SHP77 (cell line): Measurements from ENCODE around the gene PLLP.
"Not testable (repeated sequence)": the region's sequence is repeated elsewhere in the genome, so short reads cannot be mapped to it uniquely, and the experiment has no call there.

ENCODE experiments used
- DNase-seq, 2 experiments: peaks; one replicate each; lab custom pipeline; 2025; lab: John Stamatoyannopoulos, UW

Gene PLLP

GRCh38 chr16:57303021-57303909, 18.8 kb upstream of the PLLP start:
- DNase-seq: no peak

DNA sequence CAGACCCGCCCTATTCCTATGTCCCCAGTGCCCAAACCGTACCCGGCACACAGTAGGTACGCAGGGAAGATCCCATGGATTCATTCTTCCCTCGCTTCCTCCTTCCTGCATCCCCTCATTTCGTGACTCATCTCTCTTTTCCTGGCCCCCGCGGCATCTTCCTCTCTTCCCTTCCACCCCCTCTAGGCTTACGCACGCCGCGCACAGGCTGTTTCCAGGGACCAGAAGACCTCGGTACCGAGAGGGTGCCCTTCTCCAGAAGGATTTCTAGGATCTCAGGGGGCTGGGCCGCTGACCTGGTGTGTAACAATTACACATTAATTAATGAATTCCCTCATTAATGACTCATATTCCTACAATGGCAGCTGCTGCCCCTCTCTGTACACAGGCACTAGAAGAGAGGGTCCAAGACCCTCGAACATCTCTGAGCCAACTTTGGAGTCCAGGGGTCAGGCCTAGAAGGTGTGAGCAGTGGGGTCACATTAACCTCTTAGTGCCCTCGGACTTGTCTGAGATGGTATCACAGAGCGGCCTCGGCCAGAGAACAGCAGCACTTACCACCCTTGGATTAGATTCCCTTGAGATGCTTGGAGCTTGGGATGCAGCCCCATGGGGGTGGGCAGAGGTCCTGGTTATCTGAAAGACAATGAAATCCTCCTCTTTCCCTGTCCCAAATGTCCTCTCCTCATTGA, 16.8 kb upstream of the PLLP start:
- DNase-seq: peak in 1 of 2 experiments; percentile 35

DNA sequence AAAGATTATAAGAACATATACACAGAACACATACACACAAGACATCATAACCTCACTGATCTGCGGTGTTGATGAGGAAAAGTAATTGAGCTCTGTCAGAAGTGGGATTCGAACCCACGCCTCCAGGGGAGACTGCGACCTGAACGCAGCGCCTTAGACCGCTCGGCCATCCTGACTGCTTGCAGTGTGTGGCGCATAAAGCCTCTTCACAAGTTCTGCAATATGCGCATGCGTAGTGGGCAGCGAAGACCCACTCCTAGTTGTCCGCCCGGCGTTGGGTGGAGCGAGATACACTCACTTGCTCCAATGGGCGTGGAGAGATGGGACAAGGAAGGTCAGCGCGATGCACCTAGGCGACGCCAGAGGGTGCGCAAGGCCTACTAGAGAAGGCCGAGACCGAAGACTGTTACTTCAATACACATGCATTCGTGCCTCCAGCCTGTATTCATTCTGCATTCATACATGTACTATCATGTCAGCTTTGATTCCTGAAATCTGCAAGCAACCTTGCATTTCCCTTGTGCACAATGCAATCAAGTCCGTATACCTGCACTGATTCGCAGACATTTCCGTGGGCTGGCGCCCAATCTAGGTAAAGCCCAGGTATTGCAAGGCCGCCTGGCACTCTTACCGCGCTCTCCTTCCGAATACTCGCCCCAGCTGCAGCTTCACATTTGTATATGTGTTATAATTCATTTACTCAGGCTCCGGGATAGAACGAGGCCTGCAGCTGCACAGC, 16.1 kb upstream of the PLLP start:
- peak; percentile 98 for DNase-seq

- DNase-seq: peak; percentile 89 to 92
Observed at GRCh38 chr16:57299719-57300386, 15.4 kb upstream of the PLLP start.

DNA sequence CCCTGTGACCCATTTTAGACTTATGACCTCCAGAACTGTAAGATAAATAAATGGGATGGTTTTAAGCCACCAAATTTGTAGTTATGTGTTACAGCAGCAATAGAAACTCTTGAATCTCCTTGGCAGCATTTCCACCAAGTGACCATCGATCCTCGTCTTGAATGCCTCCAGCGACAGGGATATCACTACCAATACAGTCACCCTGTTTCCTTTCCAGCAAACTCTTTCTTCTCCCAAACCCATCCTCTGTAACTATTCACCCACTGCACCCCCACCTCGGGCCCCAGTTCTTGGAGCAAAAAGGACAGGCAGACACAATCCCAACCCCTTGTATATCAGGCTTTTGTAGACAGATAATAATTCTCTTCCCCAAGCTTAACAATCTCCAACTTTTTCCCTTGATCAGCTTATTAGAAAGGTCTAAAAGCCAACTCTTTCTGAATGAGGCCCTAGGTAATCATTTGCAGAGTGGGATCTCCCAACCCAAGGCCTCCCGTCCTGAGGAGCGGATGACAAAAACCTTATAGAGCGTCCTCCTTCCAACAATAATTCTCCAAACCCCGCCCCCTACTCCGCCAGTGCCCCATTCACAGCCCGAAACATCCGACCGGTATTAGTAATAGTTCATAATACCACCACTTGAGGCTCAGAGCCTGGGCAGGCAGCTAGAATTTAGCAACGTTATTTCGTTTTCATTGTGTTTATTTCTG, 14.7 kb upstream of the PLLP start:
- DNase-seq: peak in 1 of 2 experiments; percentile 49

DNA sequence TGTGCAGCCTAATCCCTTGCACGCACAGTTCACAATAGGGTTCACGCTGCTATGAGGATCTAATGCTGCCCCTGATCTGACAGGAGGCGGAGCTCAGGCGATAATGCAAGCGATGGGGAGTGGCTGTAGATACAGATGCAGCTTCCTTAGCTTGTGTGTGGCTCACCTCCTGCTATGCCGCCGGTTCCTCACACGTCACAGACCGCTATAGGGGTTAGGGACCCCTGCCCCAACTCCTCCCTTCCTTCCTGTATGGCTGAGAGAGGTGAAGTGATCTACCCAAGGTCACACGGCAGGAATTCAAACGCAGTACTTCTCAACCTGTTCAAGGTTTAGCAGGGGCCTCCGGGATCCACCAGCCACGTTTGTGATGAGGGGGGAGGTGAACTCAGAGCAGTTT, 13.4 kb upstream of the PLLP start:
- no peak for DNase-seq

GRCh38 chr16:57289391-57290257, 5.2 kb upstream of the PLLP start:
- no peak for DNase-seq

GRCh38 chr16:57285379-57285778, 907 bp upstream of the PLLP start:
- no peak for DNase-seq

GRCh38 chr16:57284952-57285363, 486 bp upstream of the PLLP start:
- DNase-seq: no peak

DNA sequence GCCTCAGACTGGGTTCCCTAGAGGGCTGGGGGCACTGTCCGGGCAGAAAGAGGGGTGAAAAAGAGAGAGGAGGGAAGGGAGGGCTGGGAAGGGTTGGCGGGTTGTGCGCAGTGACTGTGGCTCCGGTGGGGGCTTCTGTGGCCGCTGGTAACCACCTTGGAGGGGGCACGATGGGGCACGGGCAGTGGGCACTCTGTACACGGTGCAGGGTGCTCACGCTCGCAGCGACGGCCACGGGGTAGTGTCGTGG, 588 bp downstream of the PLLP start:
- no peak for DNase-seq

- DNase-seq: no peak
Observed at GRCh38 chr16:57283214-57283958, 1.1 kb downstream of the PLLP start.

DNA sequence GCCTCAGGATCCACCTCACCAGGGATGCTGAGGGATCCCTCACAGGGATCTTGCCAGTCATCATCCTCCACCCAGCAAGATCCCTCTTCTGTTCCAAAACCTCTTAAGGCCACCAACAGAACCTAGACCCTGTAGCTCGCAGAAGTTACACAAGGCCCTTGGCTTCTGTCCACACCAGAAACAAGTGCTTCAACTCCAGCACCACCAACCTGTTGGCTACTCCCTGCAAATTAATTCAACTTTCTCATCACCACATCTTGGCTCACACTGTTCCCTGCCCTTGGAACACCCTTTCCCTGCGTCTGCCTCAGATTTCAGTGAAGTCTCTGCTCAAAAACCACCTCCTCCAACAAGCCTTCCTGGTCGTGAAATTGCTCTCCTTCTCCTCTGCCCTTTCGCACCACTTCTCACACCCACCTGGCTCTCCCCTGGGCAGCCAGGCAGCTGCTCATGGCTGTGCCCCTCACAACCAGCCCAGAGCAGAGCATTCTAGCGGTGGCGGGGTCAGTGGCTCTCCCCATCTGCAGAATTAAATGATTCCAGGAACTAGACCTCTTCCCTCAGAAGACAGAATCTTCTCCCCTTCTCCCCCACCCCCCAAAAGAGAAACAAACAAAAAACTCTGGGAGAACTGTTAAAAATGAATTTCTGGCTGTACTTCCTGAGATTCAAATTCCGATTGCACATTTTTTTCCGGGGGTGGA, 1.8 kb downstream of the PLLP start:
- no peak for DNase-seq

DNA sequence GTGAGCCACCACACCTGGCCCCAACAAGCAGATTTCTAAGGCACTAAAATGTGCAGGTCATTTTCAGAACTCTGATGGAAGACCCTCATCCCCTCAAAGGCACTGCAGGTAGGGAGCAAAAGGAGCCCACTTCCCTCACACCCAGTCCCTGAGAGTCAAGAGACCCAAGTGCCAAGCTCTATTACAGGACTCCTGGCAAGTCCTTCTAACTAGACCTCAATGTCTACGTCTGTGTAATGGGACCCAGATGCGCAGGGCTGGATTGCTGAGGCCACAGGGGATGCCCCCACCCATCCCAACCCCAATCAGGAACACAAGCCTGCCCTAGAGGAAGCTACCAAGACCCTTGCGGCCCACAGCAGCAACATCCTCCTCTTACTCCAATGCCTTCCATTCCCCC, 2.7 kb downstream of the PLLP start:
- DNase-seq: no peak

DNA sequence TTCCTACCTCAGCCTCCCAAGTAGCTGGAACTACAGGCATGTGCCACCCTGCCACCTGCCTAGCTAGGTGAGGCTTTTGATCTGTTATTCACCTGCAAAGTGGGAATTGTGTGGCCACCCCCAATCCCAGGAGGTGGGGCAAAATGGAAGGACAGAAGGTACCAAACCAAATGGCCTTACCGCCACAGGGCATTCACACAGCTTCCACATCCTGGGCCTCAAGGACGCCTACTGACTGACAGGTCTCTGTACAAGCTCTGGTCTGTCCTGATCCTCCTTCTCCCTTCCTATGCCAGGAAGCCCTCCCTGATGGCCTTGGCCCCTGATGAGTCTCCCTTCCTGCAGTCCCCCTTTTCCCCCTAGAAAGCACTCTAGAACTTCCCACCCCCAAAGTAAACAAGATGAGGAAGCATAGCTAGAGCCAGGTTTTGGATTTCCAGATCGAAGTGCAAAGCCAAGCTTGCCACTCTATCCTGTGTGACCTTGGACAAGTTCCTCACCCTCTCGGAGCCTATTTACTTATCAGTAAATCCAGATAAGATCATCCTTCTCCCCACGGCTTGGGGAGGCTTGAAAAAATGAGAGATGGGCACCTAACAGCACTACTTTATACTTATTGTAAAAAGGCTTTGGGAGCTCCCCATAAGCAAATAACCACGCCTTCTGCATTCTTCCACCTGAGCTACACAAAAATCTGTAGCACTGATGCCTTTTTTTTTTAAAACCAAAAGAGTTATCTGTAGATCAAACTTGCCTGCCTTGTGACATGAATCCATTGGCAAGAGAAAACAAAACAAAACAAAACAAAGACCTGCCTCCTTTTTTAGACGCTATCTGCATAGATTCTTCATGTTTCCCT, 4.5 kb downstream of the PLLP start:
- no peak for DNase-seq

- DNase-seq: no peak
Observed at GRCh38 chr16:57278494-57278893, 6.0 kb downstream of the PLLP start.

DNA sequence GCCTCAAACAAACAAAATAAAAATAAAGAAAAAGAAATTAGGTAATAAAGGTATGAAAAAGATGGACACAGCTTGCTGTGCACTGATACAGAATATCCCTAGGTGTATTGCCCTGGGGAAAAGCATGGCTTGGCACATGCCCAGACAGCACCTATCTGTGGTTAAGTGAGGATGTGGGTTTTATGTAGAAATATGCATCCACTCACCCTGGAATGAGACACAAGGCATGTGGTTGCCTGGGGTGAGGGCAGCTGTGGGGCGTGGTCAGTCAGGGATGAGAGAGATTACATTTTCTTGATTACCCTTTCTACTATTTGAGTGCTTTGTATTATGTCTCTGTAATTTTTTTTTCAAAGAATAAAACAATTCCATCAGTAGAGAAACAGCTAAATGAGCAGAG, 6.9 kb downstream of the PLLP start:
- DNase-seq: no peak

GRCh38 chr16:57276596-57276995, 7.9 kb downstream of the PLLP start:
- no peak for DNase-seq

DNA sequence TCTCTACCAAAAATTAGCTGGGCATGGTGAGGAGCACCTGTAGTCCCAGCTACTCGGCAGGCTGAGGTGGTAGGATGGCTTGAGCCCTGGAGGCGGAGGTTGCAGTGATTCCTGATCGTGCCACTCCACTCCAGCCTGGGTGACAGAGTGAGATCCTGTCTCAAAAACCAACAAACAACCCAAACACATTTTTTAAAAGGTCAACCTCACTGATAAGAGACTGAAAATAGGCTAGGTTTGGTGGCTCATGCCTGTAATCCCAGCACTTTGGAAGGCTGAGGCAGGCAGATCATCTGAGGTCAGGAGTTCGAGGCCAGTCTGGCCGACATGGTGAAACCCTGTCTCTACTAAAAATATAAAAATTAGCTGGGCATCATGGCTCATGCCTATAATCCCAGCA, 8.5 kb downstream of the PLLP start:
- DNase-seq: not testable (repeated sequence)
